ENCODE results near the gene MORF4L1.
A peak's percentile ranks its signal among the peaks of the same experiment; 100 is the strongest.

DNA sequence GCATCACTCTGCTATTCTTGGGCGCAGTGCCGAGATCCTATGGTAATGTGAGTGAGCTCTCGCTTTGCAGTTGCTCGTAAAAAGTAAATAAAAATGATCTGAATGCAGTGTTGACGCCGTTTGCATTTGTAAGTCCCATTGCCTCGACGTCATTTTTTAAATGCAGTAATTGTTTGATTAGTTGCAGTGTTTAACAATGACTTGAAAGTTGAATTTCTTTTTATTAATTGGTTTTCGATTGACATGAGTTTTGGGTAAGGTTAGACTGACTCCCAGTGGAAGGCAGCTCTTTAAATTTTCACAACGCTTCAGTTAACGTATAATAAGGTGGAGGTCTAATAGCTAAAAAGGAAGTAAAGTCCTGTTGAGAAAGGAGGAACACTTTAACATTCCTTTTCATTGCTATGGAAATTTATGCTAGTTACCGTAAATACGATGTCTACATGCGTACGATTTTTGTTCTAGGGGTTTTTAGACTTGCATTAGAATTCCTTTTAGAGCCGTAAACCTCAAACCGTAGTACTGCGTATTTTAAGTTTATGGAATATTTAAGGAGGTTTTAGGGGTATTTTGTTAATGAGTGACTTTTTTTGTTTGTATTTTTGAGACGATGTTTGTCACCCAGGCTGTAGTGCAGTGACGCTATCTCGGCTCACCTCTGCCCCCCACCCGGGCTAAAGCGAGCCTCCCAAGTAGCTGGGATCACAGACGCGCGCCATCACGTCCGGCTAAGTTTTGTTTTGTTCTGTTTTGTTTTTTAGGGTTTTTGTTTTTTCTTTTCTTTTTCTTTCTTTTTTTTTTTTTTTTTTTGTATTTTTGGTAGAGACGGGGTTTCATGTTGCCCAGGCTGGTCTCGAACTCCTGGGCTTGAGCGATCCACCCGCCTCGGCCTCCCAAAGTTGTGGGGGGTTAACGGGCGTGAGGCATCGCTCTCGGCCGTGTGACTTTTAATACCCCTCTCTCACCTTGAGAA, 1.4 kb downstream of the MORF4L1 start:
- TF ChIP-seq, protein P1, sequence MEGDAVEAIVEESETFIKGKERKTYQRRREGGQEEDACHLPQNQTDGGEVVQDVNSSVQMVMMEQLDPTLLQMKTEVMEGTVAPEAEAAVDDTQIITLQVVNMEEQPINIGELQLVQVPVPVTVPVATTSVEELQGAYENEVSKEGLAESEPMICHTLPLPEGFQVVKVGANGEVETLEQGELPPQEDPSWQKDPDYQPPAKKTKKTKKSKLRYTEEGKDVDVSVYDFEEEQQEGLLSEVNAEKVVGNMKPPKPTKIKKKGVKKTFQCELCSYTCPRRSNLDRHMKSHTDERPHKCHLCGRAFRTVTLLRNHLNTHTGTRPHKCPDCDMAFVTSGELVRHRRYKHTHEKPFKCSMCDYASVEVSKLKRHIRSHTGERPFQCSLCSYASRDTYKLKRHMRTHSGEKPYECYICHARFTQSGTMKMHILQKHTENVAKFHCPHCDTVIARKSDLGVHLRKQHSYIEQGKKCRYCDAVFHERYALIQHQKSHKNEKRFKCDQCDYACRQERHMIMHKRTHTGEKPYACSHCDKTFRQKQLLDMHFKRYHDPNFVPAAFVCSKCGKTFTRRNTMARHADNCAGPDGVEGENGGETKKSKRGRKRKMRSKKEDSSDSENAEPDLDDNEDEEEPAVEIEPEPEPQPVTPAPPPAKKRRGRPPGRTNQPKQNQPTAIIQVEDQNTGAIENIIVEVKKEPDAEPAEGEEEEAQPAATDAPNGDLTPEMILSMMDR (conservative IDR thresholded peaks at IDR 0.05; ENCODE audit: low read length): peak; percentile 2; the same call in 1 of the 2 replicates
- TF ChIP-seq EZH2phosphoT487 (IDR thresholded peaks at IDR 0.05; ENCODE audit: borderline replicate concordance): no peak
